DOHH2 (cell line): ENCODE measurements around the gene LMX1A.

ENCODE experiments used
- H3F3A ChIP-seq: fragments of 200-600 bp; sonication (generic), shearing (Covaris generic); 2 replicates; pipeline ENCODE4 v1.6.0; 2016; ENCODE audit warnings: antibody characterized with exemption, mild to moderate bottlenecking; ENCODE audit not compliant: control insufficient read depth, insufficient read depth
- H3K27ac ChIP-seq: fragments of 200-600 bp; sonication (generic); 2 replicates; pipeline ENCODE4 v1.5.1; 2014; ENCODE audit warnings: low read depth, mild to moderate bottlenecking, low read length, moderate library complexity
- H3K27me3 ChIP-seq: fragments of 200-600 bp; sonication (generic); 2 replicates; pipeline ENCODE4 v1.6.1; 2014; ENCODE audit warnings: mild to moderate bottlenecking, low read length, mixed read lengths; ENCODE audit not compliant: control insufficient read depth
- H3K36me3 ChIP-seq: fragments of 200-600 bp; sonication (generic); 2 replicates; pipeline ENCODE4 v1.6.1; 2014; ENCODE audit warnings: mild to moderate bottlenecking, low read length, moderate library complexity, mixed read lengths; ENCODE audit not compliant: control insufficient read depth
- H3K4me1 ChIP-seq: fragments of 200-600 bp; sonication (generic); 2 replicates; pipeline ENCODE4 v1.6.1; 2014; ENCODE audit warnings: mild to moderate bottlenecking, low read length, mixed read lengths; ENCODE audit not compliant: control insufficient read depth
- H3K4me2 ChIP-seq: fragments of 200-600 bp; sonication (generic); 2 replicates; pipeline ENCODE4 v1.6.0; 2014; ENCODE audit warnings: mild to moderate bottlenecking, low read length, moderate library complexity
- H3K4me3 ChIP-seq: fragments of 200-600 bp; sonication (generic); 2 replicates; pipeline ENCODE4 v1.5.1; 2014; ENCODE audit warnings: mild to moderate bottlenecking, low read length, mixed read lengths
- H3K79me2 ChIP-seq: fragments of 200-600 bp; sonication (generic); 2 replicates; pipeline ENCODE4 v1.6.1; 2014; ENCODE audit warnings: mild to moderate bottlenecking, low read length, mixed read lengths; ENCODE audit not compliant: control insufficient read depth
- H3K9me2 ChIP-seq: fragments of 200-600 bp; sonication (generic); replicated peaks from 2 replicates; pipeline ENCODE4 v1.6.1; 2014; ENCODE audit warnings: mild to moderate bottlenecking, low read length, mixed read lengths; ENCODE audit not compliant: control insufficient read depth
- H3K9me3 ChIP-seq: fragments of 200-600 bp; sonication (generic); 2 replicates; pipeline ENCODE4 v1.6.1; 2014; ENCODE audit warnings: antibody characterized with exemption, low read length, mixed read lengths; ENCODE audit not compliant: control insufficient read depth, insufficient read depth
- H4K20me1 ChIP-seq: fragments of 200-600 bp; sonication (generic); 2 replicates; pipeline ENCODE4 v1.6.0; 2014; ENCODE audit warnings: low read depth, mild to moderate bottlenecking, antibody characterized with exemption, low read length, moderate library complexity; ENCODE audit not compliant: control insufficient read depth, insufficient read depth
- CTCF ChIP-seq: fragments of 200-600 bp; sonication (generic); IDR thresholded peaks from one replicate; pipeline ENCODE4 v1.5.1; 2014; ENCODE audit warnings: antibody characterized with exemption, mild to moderate bottlenecking, low read depth, low read length; ENCODE audit not compliant: poor library complexity, severe bottlenecking
- EZH2phosphoT487 ChIP-seq: fragments of 200-600 bp; sonication (generic); IDR thresholded peaks from 2 replicates; pipeline ENCODE4 v1.6.1; 2017; ENCODE audit warnings: borderline replicate concordance, mild to moderate bottlenecking, antibody characterized with exemption, low read length, moderate library complexity, mixed read lengths

The LMX1A gene

GRCh38 chr1:165356876-165357275 lies 361 bp upstream of the LMX1A start:
- Histone ChIP-seq H3K4me2 (no peak overlapping the region), H3K27me3 (no peaks in the 10 kb centered on the region), H4K20me1 (no peaks in the 10 kb centered on the region), H3K9me2 (no peaks in the 10 kb centered on the region), H3K79me2 (no peaks in the 10 kb centered on the region), H3K9me3 (no peaks in the 10 kb centered on the region), H3K27ac (no peak overlapping the region), H3F3A (no peaks in the 10 kb centered on the region), H3K36me3 (no peaks in the 10 kb centered on the region), H3K4me3 (no peak overlapping the region), H3K4me1 (no peaks in the 10 kb centered on the region)
- TF ChIP-seq EZH2phosphoT487 (no peak), CTCF (no peak)

- no peaks in the 10 kb centered on the region for H4K20me1 ChIP-seq
- no peaks in the 10 kb centered on the region for H3K79me2 ChIP-seq
- H3K9me3 ChIP-seq: no peaks in the 10 kb centered on the region
- H3K27ac ChIP-seq: no peak overlapping the region
- H3K9me2 ChIP-seq: no peaks in the 10 kb centered on the region
- H3K4me2 ChIP-seq: no peak overlapping the region
- no peak overlapping the region for H3K4me3 ChIP-seq
- H3F3A ChIP-seq: no peaks in the 10 kb centered on the region
- no peaks in the 10 kb centered on the region for H3K36me3 ChIP-seq
- no peaks in the 10 kb centered on the region for H3K4me1 ChIP-seq
- TF ChIP-seq CTCF: no peak
- no peak for TF ChIP-seq EZH2phosphoT487
- H3K27me3 ChIP-seq: peaks cover 4% of the 10 kb centered on the region; the same call in 1 of the 2 replicates
Observed at GRCh38 chr1:165355139-165355976, 1.2 kb downstream of the LMX1A start.

GRCh38 chr1:165354739-165355138 lies 1.8 kb downstream of the LMX1A start:
- no peak overlapping the region for H3K27ac ChIP-seq
- TF ChIP-seq CTCF (no peak), EZH2phosphoT487 (no peak)
- no peak overlapping the region for H3K4me3 ChIP-seq
- no peak overlapping the region for H3K4me2 ChIP-seq
- no peaks in the 10 kb centered on the region for H3K36me3 ChIP-seq
- no peaks in the 10 kb centered on the region for H3K4me1 ChIP-seq
- H3K27me3 ChIP-seq: peaks cover 7% of the 10 kb centered on the region; the same call in 1 of the 2 replicates
- no peaks in the 10 kb centered on the region for H3K79me2 ChIP-seq
- no peaks in the 10 kb centered on the region for H4K20me1 ChIP-seq
- no peaks in the 10 kb centered on the region for H3K9me2 ChIP-seq
- no peaks in the 10 kb centered on the region for H3F3A ChIP-seq
- H3K9me3 ChIP-seq: no peaks in the 10 kb centered on the region
